Measurements from ENCODE around the gene UQCC2.

UQCC2 gene

DNA sequence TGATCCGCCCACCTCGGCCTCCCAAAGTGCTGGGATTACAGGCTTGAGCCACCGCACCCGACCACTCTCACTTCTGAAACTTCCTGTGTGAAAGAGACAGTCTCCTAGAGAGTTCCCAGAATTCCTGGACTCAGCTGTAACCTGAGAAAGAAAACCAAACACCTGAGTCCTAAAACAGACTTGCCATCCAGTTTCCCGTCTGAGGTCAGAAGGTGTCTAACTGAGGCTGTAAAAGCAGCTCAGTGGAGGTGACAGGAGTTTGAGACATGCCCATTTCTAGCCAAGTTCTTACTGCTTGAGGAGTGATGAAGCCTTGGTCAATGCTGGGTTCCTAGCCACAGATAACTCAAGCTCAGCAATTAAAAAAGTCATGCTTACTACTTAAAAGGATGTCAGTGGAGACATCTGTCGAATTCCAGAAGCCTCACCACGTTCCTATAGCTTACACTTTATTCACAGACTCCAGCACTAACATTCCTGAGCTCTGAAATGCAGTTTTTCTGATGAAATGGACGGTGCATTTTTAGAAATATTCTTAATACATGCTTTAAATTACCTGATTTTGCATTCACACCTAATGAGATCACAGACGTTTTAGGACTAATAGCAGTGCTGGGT lies 6.1 kb downstream of the UQCC2 start:
- DNase-seq: no peak

DNA sequence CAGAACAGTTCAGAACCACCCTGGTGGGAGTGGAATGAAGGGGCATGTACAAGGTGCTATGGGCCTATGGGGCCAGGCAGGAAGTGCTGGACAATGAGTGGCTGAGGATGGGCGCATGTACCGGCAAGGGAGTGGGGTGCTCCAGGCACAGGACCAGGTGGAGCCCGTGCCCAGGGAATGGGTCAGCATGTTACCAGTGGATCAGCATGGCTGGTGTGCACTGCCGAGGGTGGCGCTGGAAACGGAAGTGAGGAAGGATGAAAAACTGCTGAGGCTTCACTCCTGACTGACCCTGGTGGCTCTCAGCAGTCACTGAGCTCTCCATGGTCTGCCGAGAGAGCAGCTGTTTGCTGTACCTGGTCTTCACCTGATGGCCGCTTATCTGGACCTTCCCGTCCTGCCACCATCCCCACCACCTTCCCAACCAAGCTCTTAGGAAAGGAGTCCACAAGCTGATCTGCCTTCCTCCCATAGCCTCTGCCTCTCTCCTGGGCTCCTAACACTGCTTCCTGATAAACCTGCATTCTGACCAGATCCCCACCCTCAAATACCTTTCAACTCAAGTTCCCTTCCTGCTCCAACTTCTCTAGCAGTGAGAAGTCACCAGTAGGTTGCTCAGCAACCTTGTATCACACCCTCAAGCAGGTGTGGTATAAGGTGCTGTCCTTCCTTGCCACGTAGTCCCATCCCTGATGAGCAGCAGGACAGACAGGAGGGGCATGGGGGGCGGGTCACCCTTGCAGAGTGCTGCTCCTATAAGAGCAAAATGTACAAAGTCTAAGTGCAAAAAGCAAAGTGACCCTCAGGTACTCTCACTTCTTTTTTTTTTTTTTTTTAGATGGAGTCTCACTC lies 7.1 kb downstream of the UQCC2 start:
- DNase-seq: no peak

DNA sequence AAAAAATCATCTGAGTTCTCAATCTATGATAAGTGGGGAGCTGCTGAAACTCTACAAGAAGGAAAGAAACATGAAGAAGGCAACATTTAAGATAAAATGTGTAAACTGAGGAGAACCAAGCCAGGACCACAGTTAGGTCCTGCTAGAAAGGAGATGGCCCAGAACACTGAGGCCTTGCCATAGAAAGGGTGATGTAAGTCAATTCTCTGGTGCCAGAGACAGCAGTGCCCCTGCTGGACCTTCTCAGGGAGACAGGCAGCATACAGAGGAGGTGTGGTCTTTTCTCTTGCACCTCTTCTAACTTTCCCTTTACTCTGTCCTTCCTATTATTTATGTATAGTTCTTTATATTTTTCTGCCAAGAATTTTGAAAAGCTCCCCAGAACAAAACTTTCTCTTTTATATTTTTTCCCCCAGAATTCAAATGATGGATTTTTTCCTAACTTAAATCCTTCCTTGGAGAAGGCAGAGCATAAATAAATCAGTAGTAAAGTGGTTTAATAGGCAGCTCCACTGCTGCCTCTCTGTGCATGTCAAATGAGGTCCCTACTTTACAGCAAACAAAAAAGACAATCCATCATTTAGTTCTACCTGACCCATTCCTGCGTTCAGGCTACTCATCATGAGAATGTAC lies 9.0 kb downstream of the UQCC2 start:
- DNase-seq: no peak

DNA sequence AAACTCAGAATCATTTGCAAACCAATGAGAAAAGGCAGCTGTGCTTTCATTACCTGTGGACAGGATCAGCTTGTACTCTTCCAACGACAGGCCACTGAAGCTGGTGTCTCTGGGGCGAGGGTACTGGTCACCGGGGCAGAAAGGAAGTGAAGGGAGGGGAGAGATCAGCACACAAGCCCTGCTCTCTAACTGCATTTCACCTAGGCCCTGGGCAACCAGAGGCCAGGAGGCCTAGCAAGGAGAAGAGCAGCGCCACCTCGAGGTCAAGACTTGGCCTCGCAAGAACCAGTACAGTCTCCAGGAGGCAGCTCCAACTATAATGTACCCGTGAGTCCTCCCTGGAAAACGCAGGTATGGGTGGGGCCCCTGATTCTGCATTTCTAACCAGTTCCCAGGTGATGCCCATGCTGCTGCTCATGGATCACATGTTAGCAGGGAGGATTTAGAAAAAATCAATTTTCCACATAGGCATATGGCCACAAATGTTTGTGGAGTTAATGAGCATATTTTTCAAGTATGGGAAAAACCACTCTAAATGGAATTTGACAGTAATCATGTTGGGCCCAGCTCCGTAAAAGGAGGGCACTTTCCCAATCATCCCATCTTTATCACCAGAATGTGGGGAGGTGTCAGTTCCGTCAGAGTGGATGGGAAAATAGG lies 11.0 kb downstream of the UQCC2 start:
- DNase-seq: no peak

DNA sequence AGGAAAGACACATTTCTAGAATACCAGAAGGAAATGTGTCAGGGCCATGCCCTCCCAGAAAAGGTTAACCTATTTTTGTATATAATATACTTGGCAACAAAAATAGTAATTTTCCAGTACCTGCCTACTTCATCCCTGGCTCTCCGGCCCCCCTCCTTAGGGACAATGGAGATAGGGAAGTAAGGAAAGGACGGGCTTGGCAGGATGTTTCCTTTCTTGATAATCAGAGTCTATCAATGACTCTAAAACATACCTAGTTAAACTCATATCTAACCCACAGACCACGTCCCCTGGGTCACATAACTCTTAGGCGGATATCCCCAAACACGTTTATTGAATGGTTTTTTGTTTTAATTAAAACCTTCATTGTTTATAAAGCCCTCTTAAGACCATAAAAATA lies 11.8 kb downstream of the UQCC2 start:
- DNase-seq: no peak

DNA sequence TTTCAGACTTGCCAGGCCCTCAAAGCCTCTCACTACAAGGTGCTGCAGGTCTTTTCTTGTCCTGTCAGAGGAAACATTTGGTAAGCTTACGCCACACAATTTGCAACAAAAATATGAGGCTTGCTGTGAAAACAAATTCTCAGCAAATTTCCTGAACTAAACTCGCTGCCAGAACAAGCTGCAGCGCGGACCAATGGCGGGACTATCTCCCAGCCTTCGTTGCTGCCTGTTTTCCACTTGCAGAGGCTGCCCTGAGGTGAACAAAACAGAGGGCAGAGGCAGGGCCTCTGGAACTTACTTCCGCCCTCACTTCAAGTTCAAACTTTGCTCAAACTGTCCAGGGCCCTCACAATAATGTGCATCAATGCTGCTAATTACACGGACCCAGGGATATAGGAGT lies 12.4 kb downstream of the UQCC2 start:
- no peak for DNase-seq

DNA sequence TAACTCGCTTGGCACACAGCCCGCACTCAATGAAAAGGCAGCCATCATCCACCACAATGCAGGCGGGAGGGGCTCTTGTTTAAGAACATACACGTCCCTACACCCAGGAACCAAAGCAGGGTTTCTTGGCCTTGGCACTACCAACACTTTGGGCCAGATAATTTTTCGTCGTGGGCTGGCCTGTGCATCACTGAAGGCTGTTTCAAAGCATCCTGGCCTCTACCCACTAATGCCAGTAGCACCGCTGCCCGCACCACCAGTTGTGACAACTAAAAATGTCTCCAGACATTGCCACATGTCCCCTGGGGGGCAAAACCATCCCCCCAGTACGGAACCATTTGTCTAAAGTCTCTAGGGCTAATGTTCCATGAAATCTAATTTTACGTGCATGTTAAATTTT lies 13.0 kb downstream of the UQCC2 start:
- no peak for DNase-seq

DNA sequence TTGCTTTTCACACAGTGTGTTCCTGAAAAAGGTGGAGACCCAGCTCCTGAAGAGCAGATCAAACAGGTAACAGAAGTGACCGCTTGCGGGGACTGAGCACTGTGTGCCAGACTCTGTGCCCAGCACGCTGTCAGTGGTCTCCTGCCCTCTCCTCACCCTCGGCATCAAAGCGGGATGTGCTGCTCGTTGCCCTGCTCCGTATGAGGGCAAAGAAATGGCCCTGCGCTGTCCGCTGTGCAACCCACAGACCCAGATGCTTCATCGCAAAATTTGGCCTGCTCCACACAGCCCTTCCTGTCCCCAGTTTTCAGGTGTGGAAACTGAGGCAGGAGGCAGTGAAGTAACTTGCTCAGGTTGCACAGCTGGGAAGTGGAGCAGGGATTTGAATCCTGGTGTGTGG lies 13.7 kb downstream of the UQCC2 start:
- DNase-seq: no peak

DNA sequence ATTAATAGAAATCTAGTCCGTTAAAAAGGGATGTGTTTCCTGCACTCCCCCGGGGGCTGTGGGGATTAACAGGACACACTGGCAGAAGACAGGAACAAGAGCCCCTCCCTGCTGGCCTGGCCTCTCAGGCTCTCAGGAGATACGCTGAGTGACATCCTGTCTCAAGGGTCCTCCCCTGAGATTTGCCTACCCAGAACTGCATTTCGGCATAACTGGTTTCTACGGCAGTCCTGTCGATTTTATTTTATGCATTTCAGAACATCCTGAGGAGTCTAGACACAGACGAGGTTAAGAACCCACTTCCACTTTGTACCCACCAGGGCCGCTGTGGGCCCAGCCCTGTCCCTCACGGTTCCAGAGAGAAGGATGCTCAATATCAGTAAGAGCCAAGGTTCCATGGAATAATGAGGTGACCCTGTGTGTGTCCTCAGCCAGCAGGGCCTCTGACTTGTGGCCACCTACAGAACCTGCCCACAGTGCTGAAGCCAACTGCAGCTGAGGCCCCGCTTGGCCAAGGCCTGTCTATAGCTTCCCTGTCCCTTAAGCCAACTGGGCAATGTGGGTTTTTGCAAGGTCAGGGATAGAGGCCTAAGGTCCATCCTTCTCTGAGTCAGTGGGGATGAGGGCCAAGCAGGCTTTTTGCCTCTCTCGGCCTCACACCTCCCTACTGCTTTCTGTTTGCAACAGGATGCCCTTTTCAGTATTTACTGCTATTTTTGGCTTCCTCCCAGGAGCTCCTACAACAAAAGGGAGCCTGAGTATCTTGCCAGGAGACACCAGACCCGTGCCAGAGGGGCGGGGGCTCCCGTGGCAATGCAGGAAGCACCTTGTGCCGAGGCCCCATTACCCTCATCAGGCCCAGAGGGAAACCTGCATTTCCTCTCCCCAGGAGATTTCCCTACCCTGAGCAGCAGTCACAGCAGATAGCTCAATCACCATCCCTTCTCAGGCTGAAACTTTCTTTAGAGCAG lies 14.7 kb downstream of the UQCC2 start:
- no peak for DNase-seq

DNA sequence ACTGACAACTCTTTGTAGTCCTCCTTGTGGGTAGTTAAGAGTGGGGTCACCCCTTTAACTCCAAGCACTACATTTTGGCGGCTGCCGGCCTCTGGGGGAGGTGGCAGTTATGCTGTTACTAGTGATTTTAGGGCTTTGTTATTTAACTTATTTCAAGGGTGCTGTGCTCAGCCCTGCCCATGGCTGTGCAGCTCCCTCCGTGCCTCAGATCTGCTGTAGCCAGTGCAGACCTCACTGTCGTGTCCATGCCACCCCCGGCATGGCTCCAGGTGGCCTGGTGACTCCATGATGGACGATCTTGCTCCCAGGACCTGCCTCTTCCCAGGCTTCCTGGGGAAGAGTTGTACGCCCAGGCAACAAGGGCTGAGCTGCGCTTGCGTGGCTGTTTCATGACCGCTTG lies 15.4 kb downstream of the UQCC2 start:
- DNase-seq: no peak

DNA sequence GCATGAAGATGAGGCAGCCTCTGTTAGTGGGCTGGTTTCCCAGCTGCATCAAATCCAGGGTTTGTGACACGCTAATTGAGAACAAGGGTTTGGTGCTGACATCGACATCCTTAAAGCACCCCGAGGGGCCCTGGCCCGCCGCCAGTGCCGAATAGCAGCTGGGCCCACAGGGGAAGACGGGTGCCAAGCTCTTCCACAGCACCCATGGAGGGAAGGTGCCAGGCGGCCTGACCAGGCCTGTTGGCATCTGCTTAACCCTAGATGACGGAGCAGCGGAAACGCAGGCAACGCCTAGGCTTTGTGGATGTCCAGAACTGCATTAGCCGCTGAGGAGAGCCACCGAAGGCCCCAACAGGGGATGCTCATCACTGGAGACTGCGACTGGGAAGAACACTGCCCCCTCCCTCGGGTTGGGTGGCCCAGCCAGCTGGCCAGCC lies 16.0 kb downstream of the UQCC2 start:
- no peak for DNase-seq

DNA sequence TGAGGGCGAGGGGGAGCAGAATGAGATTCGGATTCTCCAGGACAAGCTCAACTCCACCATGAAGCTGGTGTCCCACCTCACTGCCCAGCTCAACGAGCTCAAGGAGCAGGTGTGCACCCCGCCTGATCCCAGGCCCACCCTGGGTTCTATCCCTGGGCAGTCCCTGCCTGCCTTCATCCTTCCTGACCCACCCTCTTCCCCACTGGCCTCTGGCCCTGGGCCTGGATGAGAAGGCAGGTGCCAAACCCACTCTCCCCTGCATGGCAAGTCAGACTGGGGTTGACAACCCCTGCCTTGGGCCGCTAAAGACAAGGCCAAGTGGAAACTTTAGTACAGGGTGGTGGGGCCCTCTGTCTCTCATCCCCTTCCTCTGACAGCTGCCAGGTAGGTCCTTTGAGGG lies 16.5 kb downstream of the UQCC2 start:
- no peak for DNase-seq

DNA sequence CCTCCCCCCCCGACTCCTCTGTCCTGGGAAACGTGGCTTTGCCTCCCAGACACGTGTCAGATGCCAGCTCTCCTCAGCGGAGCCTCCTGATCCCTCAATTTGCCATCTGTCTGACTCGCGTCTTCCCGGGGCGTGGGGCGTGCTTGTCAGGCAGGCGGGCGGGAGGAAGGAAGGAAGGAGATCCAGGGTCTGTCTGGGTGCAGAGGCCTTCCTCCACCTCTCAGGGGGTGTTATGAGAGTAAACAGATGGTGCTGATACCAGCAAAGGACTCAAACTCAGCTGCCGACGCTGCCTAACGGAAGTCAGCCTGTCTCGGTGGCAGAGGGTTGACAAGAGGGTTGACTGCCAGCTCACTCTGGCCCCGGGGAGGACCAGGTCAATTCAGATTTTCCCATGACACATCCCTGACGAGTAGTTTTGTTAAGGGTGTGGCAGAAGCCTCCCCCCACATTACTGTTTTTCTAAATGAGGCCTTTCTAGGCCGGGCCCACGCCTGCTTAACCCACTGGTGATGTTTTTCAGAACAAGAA lies 17.0 kb downstream of the UQCC2 start:
- DNase-seq: no peak

DNA sequence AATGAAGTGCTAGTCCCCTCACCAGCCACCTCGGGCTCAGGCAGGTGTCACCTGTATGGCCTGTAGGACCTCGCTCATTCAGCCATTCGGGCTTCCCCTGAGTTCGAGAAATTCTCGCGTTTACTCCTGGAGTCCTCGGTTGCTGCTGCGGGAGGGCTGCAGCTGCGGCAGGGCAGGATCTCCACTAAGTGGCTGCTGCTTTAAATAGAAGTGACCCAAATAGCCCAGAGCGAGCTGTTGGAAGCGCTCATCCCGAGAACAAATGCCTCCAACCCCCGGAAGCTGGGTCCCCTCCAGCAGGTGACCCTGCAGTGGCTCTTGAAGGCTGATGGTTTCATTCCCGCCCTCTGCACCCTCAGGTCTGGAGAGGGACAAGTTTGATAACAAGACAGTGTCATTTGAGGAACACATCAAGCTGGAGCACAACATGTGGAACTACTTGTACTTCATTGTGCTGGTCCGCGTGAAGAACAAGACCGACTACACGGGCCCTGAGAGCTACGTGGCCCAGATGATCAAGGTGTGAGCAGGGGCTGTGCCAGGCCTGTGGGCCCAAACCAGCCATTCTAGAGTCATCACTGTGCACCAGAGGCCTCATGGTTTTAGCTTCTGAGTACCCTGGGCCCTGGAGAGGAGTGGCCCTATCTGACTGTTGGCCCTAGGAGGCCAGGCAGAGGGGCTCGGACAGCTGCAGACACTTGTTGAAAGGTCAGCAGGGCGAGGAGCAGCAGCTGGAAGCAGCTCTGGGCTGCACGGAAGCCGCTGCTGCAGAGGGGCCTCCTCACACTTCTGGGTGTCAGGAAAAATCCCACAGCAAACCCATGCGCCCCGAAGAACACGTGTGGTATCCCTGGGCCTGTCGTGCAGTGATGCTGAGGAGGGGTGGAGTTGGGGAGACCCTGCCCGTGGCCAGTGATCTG lies 18.1 kb downstream of the UQCC2 start:
- DNase-seq: no peak

DNA sequence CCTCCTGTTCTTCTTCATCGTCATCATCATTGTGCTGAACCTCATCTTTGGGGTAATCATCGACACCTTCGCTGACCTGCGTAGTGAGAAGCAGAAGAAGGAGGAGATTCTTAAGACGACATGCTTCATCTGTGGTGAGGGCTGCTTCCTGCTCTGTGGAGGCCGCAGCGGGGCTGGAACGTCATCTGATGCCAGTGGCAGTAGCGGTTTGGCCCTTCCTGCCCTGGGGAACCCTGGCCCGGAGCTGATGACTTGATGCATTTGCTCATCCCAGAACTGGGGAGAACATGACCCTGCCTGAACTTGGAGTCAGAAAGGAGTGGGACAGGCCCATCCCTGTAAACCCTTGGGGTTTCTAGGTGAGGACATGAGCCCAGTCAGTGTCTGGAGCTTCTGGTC lies 18.7 kb downstream of the UQCC2 start:
- no peak for DNase-seq

DNA sequence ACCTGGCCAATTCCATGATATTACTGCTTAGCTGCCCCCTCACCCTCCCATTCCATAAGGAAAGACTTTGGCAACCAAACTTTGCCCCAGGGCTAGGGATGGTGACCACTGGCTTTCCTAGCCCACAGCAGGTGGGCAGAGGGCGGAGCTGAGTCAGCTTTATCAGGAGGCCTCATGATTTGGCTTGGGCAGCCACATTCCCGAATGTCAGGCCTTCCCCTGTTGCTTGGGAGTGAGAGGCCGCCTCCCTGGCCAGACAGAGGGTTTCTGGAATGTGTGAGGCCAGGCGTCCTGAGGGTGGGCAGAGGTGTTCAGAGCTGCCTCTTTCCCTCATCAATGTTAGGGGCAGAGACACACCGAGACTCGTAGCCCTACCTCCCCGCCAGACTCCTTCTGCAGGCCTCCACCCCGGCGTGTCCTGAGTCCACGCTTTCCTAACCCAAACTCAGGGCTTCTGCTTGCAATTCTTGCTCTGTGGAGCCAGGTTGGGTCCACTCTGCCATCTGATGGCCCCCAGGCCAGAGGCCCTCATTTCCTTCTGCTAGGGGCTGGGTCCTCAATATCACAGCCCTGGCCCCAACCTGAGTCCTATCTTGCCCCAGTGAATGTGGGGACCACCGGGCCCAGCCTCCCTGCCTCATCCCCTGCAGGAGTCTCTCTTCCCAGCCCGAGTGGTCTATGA lies 19.3 kb downstream of the UQCC2 start:
- no peak for DNase-seq

DNA sequence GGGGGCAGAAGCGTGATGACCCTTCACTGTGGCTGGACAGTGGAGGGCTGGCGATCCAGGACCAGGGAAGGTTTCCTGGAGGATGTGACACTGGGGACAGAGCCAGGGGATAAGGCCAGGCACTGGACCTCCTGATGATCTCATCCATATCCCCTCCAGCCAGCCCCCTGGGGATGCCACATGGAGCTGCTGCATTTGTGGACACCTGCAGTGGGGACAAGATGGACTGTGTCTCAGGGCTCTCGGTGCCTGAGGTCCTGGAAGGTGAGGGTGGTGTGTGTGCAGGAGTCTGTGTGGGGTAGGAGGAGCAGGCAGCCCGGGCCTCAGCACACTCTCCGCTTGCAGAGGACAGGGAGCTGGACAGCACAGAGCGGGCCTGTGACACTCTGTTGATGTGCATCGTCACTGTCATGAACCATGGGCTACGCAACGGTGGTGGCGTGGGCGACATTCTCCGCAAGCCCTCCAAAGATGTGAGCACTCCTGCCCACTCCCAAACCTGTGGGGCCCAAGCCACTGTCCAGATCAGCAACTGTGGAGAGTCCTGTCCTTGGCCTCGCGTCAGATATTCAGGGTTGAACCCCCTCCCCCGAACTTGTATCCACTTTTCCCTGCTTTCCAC lies 19.9 kb downstream of the UQCC2 start:
- DNase-seq: no peak

DNA sequence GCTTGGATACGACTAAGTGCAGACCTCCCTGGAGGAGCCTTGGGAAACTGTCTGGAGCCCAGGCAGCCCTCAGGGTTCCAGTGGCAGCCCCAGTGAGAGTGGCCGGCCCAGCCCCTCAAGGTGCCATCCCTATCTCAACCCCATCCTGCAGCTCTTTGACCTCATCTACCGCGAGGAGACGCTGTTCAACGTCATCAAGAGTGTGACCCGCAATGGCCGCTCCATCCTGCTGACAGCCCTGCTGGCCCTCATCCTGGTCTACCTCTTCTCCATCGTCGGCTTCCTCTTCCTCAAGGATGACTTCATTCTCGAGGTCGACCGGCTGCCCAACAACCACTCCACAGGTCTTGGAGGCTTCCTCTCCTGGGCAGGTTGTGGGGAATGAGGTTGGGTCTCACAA lies 20.7 kb downstream of the UQCC2 start:
- DNase-seq: no peak

DNA sequence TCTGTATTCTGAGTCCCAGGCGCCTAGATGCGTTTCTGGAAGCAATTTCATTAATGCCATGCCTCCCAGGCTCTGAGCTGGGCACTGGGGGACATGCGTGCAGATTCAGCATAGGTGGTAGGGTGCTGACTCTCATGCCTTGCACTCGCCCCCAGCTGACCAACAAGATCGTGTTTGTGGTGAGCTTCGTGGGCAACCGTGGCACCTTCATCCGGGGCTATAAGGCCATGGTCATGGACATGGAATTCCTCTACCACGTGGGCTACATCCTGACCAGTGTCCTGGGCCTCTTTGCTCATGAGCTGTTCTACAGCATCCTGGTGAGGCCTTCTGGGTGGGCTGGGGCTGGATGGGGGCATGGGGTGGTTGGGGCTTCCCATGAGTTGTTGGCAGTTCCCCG lies 21.6 kb downstream of the UQCC2 start:
- DNase-seq: no peak

DNA sequence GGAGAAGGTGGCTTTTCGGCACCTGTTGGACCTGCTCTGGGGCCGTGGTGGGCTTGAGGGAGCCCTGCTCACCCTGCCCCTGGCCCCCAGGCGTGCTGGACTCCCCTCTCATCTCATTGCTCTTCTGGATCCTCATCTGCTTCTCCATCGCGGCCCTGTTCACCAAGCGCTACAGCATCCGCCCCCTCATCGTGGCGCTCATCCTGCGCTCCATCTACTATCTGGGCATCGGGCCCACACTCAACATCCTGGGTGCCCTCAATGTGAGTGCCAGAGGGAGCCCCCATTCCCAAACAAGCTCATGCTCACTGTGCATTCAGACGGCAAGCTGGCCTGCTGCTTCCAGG lies 22.4 kb downstream of the UQCC2 start:
- no peak for DNase-seq

Measured in GOT3 (cell line).